NCI-H1092 treated with DMSO at 0.1 percent for 48 hours (cell line): ENCODE data around the gene TCF7L2.

ENCODE experiments used
- DNase-seq: peaks from one replicate; lab custom pipeline; 2025; lab: John Stamatoyannopoulos, UW

Gene TCF7L2

GRCh38 chr10:113148901-113149300, 198.9 kb downstream of the TCF7L2 start:
- no peak for DNase-seq

GRCh38 chr10:113149626-113150025, 199.6 kb downstream of the TCF7L2 start:
- DNase-seq, result no peak

- no peak for DNase-seq
Measured at GRCh38 chr10:113151190-113151666, 201.2 kb downstream of the TCF7L2 start.

- DNase-seq, result no peak
Measured at GRCh38 chr10:113153493-113154102, 203.6 kb downstream of the TCF7L2 start.

DNA sequence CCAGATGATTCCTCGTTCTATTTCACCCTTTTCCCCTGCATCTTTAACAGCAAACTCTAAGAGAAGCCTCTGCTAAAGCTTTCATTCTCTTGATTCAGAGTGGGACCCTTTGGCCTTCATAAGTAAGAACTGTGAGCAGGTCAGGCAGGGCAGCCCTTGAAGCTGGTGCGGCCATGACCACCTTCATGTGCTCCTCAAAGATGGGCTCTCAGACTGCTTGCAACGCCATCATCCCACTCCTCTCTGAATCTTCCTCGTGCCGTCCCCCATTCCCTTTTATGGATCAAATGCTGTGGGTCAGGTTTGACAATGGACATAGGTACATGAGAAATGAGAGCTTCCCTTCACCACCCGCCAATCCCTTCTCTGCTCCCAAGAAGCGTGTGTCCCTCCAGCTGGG, 207.4 kb downstream of the TCF7L2 start:
- DNase-seq, result no peak

DNA sequence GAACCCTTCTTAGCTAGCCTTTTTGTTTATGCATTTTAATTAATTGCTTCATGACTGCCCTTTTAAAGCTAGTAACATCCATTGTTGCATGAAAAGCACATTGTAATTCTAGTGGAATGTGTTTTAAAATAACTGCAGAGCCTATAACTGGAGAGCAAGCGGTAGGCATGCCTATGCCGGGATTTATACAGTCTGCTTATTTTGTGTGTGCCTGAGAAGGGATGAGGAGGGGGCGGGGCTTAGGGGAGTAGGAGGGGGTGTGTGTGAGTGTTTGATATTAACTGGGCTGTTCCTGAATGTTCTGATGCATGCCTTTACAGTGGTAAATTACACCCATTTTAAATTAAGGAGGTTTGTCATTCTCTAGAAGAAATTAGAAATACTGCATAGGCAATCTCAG, 208.1 kb downstream of the TCF7L2 start:
- no peak for DNase-seq

DNA sequence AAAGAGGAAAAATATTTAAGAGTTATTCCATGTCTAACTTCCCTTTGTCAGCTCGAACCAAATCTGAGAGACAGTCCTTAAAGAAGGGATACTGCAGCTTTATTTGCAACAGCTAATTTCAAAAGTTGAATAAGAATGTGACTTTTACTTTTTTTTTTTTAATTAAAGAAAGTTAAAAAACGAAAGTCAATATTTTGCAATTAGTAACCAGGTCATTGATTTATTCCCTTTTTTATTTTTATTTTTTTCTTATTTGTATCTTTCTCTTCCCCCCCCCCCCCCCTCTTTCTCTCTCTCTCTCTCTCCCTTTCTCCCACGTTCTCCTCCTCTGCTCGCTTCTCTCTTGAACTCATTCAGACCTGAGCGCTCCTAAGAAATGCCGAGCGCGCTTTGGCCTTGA, 209.5 kb downstream of the TCF7L2 start:
- no peak for DNase-seq

GRCh38 chr10:113160641-113161040, 210.6 kb downstream of the TCF7L2 start:
- DNase-seq, result no peak

GRCh38 chr10:113161066-113161465, 211.0 kb downstream of the TCF7L2 start:
- DNase-seq, result no peak

DNA sequence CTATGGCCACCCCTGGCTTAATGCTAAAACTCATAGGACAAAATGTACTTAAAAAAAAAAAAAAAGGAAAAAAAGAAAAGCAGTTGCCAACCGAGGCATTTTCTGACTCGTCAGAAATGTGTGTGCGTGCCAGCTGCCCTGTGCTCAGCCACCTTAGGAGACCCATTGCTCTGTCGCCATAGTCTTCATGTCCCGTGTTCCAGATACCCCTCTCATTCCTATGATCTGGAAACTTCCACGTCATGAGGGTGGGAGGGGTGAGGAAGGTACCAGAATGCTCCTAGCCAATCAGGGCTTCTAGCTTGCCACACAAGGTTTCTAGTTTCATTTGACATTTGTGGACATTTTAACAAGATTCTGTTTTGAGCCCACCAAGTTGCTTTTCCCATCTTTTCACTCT, 212.9 kb downstream of the TCF7L2 start:
- DNase-seq, result no peak

DNA sequence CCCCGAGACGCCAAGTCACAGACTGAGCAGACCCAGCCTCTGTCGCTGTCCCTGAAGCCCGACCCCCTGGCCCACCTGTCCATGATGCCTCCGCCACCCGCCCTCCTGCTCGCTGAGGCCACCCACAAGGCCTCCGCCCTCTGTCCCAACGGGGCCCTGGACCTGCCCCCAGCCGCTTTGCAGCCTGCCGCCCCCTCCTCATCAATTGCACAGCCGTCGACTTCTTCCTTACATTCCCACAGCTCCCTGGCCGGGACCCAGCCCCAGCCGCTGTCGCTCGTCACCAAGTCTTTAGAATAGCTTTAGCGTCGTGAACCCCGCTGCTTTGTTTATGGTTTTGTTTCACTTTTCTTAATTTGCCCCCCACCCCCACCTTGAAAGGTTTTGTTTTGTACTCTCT, 215.6 kb downstream of the TCF7L2 start:
- no peak for DNase-seq

GRCh38 chr10:113167702-113168101, 217.7 kb downstream of the TCF7L2 start:
- DNase-seq, result no peak

- no peak for DNase-seq
Measured at GRCh38 chr10:113168584-113168983, 218.5 kb downstream of the TCF7L2 start.

DNA sequence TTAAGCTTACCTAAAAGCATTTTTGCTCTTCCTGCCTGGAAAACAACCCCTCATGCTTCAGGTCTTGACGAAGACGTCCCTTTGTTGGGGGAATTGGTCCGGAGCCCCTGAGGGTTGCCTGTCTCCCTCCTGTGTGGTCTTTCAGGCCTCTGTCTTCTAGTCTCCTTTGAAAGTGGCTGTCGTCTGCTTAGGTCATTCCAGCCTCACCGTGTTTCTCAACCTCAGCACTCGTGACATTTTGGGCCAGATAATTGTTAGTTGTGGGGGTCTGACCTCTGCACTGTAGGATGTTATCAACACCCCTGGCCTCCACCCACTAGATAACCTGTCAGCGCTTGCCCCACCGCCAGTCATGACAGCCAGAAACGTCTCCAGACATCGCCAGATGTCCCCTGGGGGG, 219.1 kb downstream of the TCF7L2 start:
- no peak for DNase-seq

- DNase-seq, result no peak
Measured at GRCh38 chr10:113169853-113170460, 219.9 kb downstream of the TCF7L2 start.

GRCh38 chr10:113171662-113172061, 221.6 kb downstream of the TCF7L2 start:
- DNase-seq, result no peak

DNA sequence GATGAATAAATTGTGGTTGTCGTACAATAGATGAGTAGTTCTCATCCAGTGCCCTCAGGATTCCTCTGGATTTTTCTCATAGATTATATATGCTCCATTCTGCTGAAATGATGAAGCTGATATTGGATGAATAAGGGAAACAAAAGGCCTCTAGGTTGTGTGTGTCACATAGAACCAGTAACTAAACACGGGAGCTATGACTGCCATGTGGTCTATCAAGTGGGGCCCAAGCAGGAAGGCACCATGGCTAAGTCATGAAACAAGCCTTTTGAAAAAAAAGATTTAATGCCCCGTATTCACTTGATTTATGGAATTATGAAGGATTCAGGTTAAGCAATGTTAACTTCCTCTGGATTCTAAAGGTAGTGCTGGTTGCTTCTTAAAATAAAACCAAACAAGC, 225.1 kb downstream of the TCF7L2 start:
- DNase-seq, result no peak

DNA sequence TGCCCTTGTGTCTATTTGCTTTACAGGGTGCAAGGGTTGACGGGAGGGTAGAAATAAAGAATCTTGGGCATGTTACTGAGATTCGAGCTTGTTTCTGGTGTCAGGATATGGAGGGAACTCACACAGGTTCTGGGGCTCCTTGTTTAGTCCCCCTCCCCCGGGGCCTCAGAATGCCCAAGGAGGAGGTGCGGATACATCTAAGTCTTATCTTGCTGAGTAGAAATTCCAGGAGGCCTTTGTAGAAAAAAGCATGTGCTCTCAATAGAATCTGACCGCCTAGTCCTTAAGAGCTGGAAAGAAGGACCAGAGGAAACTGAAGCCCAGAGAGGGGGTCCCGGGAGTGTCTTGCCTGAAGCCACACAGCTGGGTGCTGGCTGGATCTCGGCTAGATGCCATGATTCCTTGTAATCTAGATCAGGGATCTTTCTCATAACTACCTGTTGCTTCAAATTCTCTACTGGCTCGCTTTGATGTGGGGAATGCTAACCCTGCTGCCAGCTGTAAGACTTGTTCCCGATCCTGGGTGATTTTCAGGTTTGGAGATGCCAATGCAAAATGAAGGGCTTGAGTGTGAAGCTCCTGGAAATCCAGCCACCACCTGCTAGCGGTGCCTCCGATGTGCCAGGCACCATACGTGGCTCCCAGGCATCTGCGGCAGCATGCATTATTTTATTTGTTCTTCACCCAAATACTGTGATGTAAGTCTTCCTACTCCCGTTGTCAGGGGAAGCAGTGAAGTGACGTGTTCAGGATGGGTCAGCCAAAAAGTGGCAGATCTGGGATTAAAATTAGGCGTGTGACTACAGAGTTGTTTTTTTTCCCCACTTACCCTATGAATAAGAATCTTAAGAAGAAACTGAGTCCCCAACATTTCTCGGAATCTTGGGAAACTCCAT, 226.0 kb downstream of the TCF7L2 start:
- DNase-seq, result no peak

- DNase-seq, result no peak
Measured at GRCh38 chr10:113176652-113177155, 226.7 kb downstream of the TCF7L2 start.

DNA sequence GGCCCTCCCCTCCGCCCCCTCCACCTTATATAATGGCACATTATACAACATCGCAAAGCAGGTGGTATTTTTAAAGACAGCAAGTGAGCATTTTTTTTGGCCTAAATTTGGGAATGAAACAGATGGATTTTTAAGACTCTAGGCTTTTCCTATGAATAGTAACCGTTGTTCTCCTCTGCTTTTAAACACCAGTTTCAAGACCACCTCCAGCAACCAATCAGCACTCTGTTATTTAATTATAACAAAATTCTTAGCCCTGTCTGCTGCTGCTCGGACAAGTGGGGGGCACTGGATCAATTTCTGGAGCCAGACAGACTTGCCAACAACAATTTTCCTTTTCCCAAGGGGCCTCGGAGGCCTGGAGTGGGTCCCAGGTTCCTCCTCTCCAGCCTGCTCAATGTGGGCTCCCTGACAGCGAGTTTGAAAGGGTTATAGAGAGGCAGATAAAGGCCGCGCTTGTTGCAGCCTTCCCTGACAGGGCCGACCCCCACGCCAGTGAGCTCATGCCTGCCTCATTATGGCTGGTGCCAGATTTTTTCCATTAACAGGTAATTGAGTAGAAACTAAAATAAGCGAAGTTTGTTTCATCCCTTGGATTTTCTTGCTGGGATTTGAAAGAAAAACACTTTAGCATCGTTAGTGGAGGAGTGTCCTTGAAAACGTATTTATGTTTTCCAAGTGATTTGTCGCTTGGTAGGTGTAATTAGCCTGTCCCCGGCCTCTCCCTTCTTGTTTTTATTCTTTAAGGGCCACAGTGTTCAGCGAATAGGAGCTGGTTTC, 227.3 kb downstream of the TCF7L2 start:
- DNase-seq, result peak; percentile 71

DNA sequence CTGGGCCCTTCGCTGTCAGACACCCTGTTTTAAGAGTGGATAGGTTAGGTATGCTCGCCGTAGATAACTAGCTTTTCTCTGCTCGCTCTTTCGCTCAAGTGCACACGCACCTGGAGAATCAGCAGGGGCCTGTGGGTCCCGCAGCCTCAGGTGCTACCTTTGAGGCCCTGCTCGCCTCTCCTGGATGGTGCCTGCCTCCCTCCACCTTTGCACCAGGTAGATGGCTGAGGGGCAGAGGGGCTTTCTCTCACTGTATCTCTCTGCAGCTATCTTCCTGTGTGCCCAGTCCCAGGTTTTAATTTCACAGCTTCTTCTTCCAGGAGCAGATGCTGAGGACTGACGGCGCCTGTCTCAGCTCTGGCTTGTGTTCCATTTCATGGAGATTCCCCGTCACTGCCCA, 227.9 kb downstream of the TCF7L2 start:
- DNase-seq, result no peak

DNA sequence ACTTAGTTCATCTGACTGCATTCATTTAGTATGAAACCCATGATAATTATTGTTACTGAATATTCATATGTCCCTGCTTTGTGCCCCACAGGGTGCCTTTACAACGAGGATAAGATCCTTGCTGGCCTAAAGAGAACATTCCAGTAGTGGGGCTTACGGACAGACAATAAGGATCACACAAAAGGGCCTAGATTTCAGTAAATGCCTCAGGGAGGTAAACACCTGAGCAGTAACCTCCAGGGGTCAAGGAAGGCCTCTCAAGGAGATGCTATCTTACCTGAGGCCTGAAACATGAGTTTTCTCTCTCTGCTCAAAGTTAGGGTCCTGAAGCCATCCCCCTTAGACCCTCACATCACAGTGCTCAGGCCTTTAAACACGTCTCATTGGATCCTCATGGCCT, 228.7 kb downstream of the TCF7L2 start:
- no peak for DNase-seq
